GM12875 (cell line): ENCODE data around the gene CHCHD1.
"Not testable (repeated sequence)": the region's sequence is repeated elsewhere in the genome, so short reads cannot be mapped to it uniquely, and the experiment has no call there.

Experiments
- H3K4me3 ChIP-seq: one replicate; pipeline ENCODE4 v1.5.1; 2011; ENCODE audit warnings: low read depth, low read length, control low read depth
- TF ChIP-seq, protein P1 (sequence below): IDR thresholded peaks from 2 replicates; pipeline ENCODE4 v1.5.1; 2011; ENCODE audit warnings: low read depth, mild to moderate bottlenecking, control low read depth, inconsistent platforms, low read length, moderate library complexity, borderline replicate concordance; ENCODE audit not compliant: insufficient read depth

The CHCHD1 gene

DNA sequence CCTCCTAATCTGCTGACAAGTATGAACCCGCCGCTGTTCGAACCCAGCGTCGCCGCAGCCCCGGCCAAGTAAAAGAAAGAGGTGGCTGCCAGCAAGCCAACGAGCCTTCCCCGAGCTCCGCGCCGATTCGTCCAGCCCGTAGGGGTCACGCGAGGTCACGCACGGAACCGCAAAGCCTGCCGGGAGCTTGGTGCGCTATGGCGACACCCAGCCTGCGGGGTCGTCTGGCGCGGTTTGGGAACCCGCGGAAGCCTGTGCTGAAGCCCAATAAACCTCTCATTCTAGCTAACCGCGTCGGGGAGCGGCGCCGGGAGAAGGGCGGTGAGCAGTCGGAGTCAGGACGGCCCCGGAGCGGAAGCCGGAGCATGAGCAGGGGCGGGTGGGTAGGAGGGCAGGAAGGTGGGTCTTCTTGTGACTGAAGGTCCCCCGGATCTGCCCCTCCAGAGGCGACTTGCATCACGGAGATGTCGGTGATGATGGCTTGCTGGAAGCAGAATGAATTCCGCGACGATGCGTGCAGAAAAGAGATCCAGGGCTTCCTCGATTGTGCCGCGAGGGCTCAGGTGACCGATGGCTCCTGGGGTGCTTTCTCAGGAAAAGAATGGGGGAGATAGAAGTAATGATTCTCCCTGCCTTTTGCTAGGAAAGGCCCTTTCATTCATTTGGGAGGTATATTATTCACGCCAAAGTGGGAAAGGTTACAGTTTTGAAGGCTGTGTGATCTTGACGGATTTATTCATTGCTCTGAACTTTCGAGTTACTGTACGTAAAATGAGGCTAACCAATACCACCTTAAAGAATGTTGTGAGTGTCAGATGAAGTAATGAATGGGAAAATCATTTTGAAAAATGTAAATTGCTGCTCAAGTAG is at the start of gene CHCHD1:
TSS of gene CHCHD1 (plus strand) at position 170 of the 870 bp plus-strand sequence. CDS start at position 198, 28 bp downstream.
- TF ChIP-seq, protein P1, sequence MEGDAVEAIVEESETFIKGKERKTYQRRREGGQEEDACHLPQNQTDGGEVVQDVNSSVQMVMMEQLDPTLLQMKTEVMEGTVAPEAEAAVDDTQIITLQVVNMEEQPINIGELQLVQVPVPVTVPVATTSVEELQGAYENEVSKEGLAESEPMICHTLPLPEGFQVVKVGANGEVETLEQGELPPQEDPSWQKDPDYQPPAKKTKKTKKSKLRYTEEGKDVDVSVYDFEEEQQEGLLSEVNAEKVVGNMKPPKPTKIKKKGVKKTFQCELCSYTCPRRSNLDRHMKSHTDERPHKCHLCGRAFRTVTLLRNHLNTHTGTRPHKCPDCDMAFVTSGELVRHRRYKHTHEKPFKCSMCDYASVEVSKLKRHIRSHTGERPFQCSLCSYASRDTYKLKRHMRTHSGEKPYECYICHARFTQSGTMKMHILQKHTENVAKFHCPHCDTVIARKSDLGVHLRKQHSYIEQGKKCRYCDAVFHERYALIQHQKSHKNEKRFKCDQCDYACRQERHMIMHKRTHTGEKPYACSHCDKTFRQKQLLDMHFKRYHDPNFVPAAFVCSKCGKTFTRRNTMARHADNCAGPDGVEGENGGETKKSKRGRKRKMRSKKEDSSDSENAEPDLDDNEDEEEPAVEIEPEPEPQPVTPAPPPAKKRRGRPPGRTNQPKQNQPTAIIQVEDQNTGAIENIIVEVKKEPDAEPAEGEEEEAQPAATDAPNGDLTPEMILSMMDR = no peak
- H3K4me3 ChIP-seq = peak within 1 kb of the TSS; percentile 75

DNA sequence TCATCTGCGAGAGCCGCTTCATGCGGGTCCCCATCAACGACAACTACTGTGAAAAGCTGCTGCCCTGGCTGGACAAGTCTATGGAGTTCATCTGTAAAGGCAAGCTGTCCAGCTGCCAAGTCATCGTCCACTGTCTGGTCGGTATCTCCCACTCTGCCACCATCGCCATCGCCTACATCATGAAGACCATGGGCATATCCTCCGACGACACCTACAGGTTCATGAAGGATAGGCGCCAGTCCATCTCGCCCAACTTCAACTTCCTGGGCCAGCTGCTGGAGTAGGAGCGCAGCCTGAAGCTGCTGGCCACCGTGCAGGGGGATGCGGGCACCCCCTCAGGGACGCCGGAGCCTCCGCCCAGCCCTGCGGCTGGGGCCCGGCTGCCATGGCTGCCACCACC is 49.4 kb upstream of the CHCHD1 start:
- H3K4me3 ChIP-seq = no peak overlapping the region
- TF ChIP-seq, protein P1 = no peak

DNA sequence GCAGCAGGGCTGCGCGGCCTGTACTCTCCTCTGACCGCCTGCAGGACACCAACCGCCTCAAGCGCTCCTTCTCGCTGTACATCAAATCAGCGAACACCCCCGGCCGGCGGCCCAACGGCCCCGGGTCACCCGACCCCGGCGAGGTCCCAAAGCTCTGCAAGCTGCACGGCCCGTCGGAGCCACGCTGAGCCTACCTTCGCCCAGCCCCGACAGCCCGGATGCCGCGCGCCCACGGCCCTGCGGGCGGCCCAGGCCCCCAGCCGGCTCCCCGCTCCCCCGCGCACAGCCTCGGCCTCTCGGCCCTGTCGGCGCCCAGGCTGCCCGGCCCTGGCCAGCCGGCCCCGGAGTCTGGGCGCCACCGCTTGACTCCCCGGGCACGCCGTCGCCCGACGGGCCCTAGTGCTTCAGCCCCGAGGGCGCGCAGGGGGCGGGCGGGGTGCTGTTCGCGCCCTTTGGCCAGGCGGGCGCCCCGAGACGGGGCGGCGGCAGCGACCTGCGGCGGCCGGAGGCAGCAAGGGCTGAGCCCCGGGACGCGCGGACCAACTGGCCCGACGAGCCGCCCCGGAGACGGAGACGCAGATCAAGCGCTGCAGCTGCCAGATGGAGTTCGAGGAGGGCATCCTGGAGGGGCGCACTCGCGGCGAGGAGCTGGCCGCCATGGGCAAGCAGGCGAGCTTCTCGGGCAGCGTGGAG is 48.8 kb upstream of the CHCHD1 start:
- TF ChIP-seq, protein P1 = no peak
- H3K4me3 ChIP-seq = no peak overlapping the region

DNA sequence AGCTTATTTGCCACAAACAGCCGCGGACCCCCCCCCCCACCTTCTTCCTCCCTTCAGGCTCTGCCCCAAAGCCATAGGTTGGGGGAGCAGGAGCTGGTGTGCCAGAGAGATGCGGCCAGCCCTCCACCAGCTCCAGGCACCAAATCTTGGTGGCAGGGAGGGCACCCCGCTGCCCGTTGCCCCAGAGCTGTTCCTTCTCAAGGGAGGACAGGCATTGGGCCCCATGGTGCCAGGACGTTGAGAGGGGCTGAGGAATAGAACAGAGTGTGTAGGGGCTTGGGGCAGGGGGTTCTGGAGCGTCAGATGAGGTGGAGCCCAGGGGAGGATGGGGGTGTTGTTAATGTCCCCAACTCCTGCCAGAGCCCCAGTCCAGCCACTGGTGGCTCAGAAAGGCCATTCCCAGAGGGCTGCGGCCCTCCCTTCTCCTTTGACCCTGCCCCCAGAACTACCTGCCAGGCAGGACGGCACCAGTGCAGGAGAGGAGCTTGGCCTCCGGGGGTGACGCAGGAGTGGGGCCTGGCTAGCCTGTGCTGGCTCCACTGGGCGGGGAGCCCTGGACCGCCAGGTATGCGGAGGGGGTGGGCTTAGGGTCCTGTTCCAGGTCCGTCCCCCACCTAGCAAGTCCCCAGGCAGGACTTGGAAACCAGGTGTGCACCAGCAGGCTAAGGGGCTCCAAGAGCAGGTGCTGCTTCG is 47.7 kb upstream of the CHCHD1 start:
- TF ChIP-seq, protein P1 = no peak
- H3K4me3 ChIP-seq = no peak overlapping the region

DNA sequence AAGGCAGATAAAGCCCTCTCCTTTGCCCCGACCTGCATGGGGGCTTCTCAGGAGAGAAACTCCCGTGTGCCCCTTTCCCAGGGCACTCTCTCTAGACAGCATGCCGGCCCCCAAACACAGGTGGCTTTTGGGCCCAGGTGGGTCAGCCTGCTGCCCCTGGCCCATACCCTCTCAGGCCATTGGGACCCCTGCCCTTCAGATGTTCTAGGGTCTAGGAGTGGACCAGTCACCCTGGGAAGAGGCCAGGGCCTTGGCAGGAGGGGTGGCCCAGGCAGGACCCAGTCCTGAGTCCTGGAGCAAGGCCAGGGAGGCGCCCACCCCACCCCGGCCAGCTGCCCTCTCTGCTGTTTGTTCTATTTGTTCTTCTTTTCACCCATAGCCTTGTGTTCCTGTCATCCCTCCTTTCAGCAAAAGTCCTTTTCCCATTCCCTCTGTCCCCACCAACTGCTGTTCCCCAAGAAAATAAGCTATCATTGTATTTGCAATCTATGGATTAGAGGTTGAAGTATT is 47.0 kb upstream of the CHCHD1 start:
- TF ChIP-seq, protein P1 = no peak
- no peak overlapping the region for H3K4me3 ChIP-seq

DNA sequence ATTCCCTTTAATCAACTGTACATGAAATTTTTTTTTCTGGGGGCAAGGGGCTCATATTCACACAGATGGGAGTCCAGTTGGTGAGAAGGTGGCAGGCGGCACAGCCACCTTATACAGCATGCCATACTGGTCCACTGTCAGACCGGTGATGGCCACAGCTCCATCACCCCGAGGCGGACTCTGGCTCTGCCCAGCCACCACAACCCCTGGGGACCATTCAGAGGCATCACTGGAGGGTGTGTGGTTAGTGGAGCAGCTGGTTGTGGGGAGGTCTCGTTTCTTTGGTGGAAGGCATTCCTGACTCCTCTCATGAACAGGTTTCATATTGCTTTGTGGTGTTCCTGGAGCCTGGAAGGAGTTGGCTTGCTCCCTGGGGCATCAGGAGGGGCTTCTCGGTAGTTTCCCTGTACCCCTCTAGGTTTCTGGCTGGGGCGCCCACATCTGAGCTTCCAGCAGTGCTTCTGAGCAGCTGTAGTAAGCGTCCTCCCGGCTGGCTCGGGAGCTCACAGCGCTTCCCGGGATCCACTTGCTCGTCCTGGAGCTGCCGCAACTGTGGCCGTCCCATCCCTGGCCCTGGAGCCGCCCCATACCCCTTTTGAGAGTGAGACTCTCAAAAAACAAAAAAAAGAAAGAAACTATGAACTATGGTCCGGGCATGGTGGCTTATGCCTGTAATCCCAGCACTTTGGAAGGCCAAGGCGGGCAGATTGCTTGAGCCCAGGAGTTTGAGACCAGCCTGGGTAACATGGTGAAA is 41.2 kb upstream of the CHCHD1 start:
- H3K4me3 ChIP-seq = not testable (repeated sequence)

DNA sequence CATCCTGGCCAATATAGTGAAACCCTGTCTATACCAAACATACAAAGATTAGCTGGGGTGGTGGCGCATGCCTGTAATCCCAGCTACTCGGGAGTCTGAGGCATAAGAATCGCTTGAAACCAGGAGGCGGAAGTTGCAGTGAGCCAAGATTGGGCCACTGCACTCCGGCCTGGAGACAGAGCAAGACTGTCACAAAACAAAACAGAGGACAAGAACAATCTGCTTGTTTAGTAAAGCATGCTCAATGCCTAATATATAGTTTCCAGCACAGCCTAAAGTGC is 39.5 kb upstream of the CHCHD1 start:
- no peak overlapping the region for H3K4me3 ChIP-seq
- TF ChIP-seq, protein P1 = no peak
